HUES6 (cell line): ENCODE results near the gene ADRA2B.

Experiments
- H3K27ac ChIP-seq: 2 replicates; pipeline ENCODE4 v1.7.0; 2013; ENCODE audit warnings: low read depth, mild to moderate bottlenecking, low read length, inconsistent platforms
- H3K27me3 ChIP-seq: 2 replicates; pipeline ENCODE4 v1.6.1; 2013; ENCODE audit warnings: low read length; ENCODE audit not compliant: control insufficient read depth, insufficient read depth
- H3K36me3 ChIP-seq: 2 replicates; pipeline ENCODE4 v1.6.1; 2013; ENCODE audit warnings: low read length; ENCODE audit not compliant: control insufficient read depth, insufficient read depth
- H3K4me1 ChIP-seq: 2 replicates; pipeline ENCODE4 v1.6.1; 2013; ENCODE audit warnings: low read length; ENCODE audit not compliant: control insufficient read depth, insufficient read depth
- H3K4me3 ChIP-seq: 2 replicates; pipeline ENCODE4 v1.5.1; 2013; ENCODE audit warnings: low read depth, low read length
- H3K9ac ChIP-seq: one replicate; pipeline ENCODE4 v1.6.1; 2013; ENCODE audit warnings: mild to moderate bottlenecking, low read length
- H3K9me3 ChIP-seq: 2 replicates; pipeline ENCODE4 v1.6.1; 2013; ENCODE audit warnings: low read depth, low read length; ENCODE audit not compliant: control insufficient read depth, insufficient read depth

Gene ADRA2B

GRCh38 chr2:96120991-96121390 lies 4.6 kb upstream of the ADRA2B start:
- no peak overlapping the region for H3K27ac ChIP-seq
- no peak overlapping the region for H3K4me3 ChIP-seq
- H3K9me3 ChIP-seq = no peaks in the 10 kb centered on the region
- H3K27me3 ChIP-seq = peaks cover 48% of the 10 kb centered on the region
- peaks cover 4% of the 10 kb centered on the region; the same call in 1 of the 2 replicates for H3K4me1 ChIP-seq
- no peak overlapping the region for H3K9ac ChIP-seq
- H3K36me3 ChIP-seq = no peaks in the 10 kb centered on the region

DNA sequence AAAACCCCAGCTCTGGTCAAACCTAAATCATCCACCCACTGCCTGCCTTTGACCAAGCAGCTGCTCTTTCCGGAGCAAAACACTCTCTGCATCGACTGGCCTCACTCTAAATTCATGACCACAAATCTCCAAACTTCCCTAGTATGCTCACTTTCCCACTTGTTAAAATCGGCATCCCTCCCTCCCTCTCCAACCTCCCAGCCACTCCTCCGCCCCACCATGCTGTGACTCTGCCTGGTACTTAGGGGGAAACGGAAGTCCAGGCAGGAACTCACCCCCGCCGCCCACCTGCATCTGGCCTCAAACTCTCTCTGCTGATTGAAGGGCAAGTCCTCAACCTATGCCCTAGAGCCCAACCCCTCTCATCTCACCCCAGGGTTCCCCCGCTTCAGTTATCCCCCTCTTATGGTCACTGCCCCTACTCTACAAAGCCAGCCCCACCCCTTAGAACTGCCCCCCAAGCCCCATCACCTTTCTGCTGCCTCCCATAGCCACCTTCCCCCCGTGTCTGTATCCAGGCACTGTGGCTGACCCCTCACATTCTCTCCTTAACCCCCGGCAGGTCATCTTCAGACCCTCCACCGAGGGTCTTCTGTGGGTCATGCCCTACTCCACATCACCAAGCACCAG lies 3.8 kb upstream of the ADRA2B start:
- no peaks in the 10 kb centered on the region for H3K36me3 ChIP-seq
- H3K27ac ChIP-seq = no peak overlapping the region
- H3K4me3 ChIP-seq = no peak overlapping the region
- H3K9ac ChIP-seq = no peak overlapping the region
- peaks cover 55% of the 10 kb centered on the region for H3K27me3 ChIP-seq
- H3K9me3 ChIP-seq = no peaks in the 10 kb centered on the region
- H3K4me1 ChIP-seq = peaks cover 4% of the 10 kb centered on the region; the same call in 1 of the 2 replicates

GRCh38 chr2:96119389-96119751 lies 3.0 kb upstream of the ADRA2B start:
- H3K27ac ChIP-seq = no peak overlapping the region
- no peaks in the 10 kb centered on the region for H3K36me3 ChIP-seq
- H3K4me1 ChIP-seq = peaks cover 4% of the 10 kb centered on the region; the same call in 1 of the 2 replicates
- H3K4me3 ChIP-seq = no peak overlapping the region
- peaks cover 64% of the 10 kb centered on the region for H3K27me3 ChIP-seq
- no peak overlapping the region for H3K9ac ChIP-seq
- no peaks in the 10 kb centered on the region for H3K9me3 ChIP-seq

DNA sequence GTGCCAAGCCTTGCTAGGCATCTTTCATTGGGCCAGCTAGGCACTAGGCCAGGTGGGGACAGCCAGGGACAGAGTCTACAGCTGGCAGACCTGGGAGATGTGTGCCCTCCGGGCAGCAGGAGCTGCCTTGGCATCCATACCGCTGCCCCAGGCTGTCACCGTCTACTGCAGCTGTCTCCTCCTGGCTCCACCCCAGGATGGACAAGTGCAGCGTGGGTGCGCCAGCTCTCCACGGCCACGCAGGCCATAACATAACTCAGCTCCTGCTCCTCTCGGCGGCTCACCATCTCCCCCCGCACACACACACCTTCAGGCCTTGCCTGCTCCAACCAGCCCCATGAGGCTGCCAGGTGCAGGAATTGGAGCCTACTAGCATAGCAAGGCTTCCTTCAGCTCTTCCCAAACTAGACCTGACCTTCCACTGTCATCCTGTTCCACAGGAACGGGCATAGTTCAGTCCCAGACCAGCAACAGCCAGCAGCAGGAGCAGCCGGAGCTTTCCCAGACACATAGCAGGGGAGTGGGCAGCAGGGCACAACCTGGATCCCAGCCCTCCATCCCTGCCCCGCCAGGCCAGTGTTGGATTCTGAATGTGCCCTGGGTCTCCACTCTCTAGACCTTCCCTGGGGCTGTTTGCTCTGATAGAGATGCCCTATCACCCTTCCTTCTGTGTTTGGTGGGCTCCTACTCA lies 2.5 kb upstream of the ADRA2B start:
- Histone ChIP-seq H3K4me1 (peaks cover 4% of the 10 kb centered on the region; the same call in 1 of the 2 replicates), H3K27me3 (peaks cover 68% of the 10 kb centered on the region), H3K9ac (no peak overlapping the region), H3K36me3 (no peaks in the 10 kb centered on the region), H3K4me3 (no peak overlapping the region), H3K9me3 (no peaks in the 10 kb centered on the region), H3K27ac (no peak overlapping the region)

- peaks cover 4% of the 10 kb centered on the region; the same call in 1 of the 2 replicates for H3K4me1 ChIP-seq
- peak overlapping the region; percentile 66; the same call in 1 of the 2 replicates for H3K4me3 ChIP-seq
- no peak overlapping the region for H3K9ac ChIP-seq
- peaks cover 70% of the 10 kb centered on the region for H3K27me3 ChIP-seq
- H3K36me3 ChIP-seq = no peaks in the 10 kb centered on the region
- H3K9me3 ChIP-seq = no peaks in the 10 kb centered on the region
- no peak overlapping the region for H3K27ac ChIP-seq
Measured at GRCh38 chr2:96117701-96118588, 1.6 kb upstream of the ADRA2B start.

DNA sequence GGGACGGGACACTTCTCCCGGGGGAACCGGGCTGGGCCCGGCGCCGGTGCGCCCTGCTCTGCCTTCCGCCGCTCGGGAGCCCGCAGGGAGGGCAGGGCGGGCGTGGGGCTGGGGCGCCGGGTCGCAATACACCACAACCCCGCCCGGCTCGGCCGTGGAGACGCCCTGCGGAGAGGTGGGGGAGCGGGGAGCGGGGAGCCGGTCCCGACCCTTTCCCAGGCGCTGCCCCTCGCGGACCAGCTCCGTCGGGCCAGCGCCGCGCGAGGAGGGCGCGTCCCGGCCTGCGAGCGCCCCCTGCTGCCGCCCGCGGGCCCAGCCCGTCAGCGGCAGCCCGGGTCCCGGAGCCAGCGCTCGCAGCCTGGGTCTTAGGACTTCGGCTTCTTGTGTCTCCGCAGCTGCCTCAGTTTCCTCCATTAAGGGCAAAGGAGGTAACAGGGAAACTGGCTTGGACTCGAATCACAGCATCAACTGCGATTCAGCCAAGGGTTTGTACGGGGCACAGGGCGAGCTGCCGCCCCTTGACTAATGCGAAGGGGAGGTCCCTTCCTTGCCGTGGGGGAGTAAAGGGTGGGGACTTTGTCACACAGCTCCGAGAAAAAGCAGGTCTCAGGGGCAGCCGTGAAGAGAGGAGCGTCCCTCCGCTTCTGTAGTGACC lies 635 bp upstream of the ADRA2B start:
- H3K36me3 ChIP-seq = no peaks in the 10 kb centered on the region
- peaks cover 70% of the 10 kb centered on the region for H3K27me3 ChIP-seq
- peaks cover 10% of the 10 kb centered on the region for H3K4me1 ChIP-seq
- H3K27ac ChIP-seq = no peak overlapping the region
- H3K9ac ChIP-seq = no peak overlapping the region
- no peaks in the 10 kb centered on the region for H3K9me3 ChIP-seq
- H3K4me3 ChIP-seq = peak overlapping the region; percentile 66

DNA sequence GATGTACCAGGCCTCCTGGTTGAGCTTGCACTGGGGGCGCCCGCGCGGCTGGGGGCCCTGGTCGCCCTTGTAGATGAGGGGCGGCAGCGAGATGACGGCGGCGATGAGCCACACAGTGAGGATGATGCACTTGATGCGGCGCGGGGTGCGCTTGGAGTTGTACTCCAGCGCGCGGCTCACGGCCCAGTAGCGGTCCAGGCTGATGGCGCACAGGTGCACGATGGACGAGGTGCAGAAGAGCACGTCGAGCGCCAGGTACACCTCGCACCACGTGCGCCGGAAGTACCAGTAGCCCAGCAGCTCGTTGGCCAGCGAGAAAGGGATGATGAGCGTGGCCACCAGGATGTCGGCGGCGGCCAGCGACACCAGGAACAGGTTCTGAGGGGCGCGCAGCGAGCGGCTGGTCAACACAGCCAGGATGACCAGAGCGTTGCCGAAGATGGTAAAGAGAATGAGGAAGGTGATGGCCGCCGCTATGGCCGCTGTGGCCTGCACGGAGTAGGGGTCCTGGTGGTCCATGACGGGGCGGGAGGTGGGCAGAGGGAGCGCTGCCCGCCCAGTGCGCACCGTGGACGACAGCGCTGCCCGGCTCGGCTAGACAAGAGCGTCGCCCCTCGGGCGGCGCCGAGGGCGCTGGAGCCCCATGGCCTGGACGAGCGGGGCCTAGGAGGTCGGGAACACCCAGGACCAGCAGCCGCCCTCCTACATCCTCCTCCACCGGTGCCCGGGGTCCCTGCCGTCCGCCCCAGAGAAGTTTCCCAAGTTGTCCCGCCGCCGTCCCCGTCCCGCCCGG lies 544 bp downstream of the ADRA2B start:
- Histone ChIP-seq H3K9ac (no peak overlapping the region), H3K4me3 (peak overlapping the region; percentile 66), H3K36me3 (no peaks in the 10 kb centered on the region)

DNA sequence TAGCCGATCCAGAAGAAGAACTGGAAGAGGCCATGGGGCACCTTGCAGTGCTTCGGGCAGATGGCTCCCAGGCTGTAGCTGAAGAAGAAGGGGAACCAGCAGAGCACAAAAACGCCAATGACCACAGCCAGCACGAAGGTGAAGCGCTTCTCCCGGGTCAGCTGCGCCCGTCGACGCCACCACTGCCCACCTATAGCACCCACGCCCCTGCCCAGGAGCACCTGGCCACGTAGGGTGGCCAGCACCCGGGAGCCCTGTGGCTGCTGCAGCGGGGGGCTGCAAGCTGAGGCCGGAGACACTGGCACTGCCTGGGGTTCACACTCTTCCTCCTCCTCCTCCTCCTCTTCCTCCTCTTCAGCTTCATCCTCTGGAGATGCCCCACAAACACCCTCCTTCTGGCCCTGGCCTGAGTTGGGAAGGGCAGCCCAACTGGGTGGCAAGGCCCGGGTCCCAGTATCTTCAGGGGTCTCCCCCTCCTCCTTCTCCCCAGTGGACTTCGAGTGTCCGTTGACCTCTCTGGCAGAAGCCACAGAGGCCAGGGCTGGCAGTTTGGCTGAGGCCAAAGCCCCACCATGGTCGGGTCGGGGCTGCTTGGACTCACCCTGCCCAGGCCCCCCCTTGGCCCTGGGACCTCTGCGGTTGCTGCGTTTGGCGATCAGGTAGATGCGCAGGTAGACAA lies 1.3 kb downstream of the ADRA2B start:
- H3K4me1 ChIP-seq = peaks cover 11% of the 10 kb centered on the region
- peaks cover 57% of the 10 kb centered on the region for H3K27me3 ChIP-seq
- no peak overlapping the region for H3K4me3 ChIP-seq
- H3K9me3 ChIP-seq = no peaks in the 10 kb centered on the region
- no peak overlapping the region for H3K27ac ChIP-seq
- no peak overlapping the region for H3K9ac ChIP-seq
- H3K36me3 ChIP-seq = no peaks in the 10 kb centered on the region

More for the DNA sequence above, 544 bp downstream of the ADRA2B start:
- peaks cover 11% of the 10 kb centered on the region for H3K4me1 ChIP-seq
- peaks cover 65% of the 10 kb centered on the region for H3K27me3 ChIP-seq
- H3K27ac ChIP-seq = no peak overlapping the region
- no peaks in the 10 kb centered on the region for H3K9me3 ChIP-seq

GRCh38 chr2:96114546-96114902 lies 1.8 kb downstream of the ADRA2B start:
- Histone ChIP-seq H3K4me3 (no peak overlapping the region), H3K27ac (no peak overlapping the region), H3K9ac (no peak overlapping the region), H3K27me3 (peaks cover 52% of the 10 kb centered on the region), H3K9me3 (no peaks in the 10 kb centered on the region), H3K4me1 (peaks cover 11% of the 10 kb centered on the region), H3K36me3 (no peaks in the 10 kb centered on the region)

DNA sequence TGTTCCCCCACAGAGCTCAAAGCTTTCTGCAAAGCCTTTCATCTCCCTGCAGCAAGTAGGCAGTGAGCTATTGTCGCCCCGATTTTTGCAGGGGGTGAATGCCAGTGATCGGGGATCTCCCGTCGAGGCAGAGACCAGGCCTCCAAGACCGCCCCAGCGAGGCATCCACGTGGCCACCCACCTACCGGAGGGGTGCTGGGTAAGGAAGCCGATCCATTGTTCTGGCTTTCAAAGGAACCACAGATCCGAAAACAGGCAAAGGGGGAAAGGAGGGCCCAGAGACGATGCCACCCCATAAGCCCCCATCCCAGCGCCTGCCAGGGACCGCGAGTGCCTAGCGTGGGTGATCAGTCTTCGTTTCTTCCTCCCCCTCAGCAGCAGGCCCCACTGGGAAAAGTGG lies 2.4 kb downstream of the ADRA2B start:
- Histone ChIP-seq H3K4me1 (peaks cover 17% of the 10 kb centered on the region), H3K9me3 (no peaks in the 10 kb centered on the region), H3K9ac (no peak overlapping the region), H3K4me3 (no peak overlapping the region), H3K27ac (no peak overlapping the region), H3K27me3 (peaks cover 46% of the 10 kb centered on the region), H3K36me3 (no peaks in the 10 kb centered on the region)
